Measurements from ENCODE around the gene CGB5. TPM values are rescaled to one million over a fixed set of nuclear protein-coding genes. Genes with fewer than 3 reads are reported as not detected.
"Not testable (repeated sequence)": the region's sequence is repeated elsewhere in the genome, so short reads cannot be mapped to it uniquely, and the experiment has no call there.

Gene CGB5
- total and polyA plus RNA-seq, 9 of the 15 experiments (the other 6 are each of a cell fraction or from before 2014, with no cell fraction given): not detected

DNA sequence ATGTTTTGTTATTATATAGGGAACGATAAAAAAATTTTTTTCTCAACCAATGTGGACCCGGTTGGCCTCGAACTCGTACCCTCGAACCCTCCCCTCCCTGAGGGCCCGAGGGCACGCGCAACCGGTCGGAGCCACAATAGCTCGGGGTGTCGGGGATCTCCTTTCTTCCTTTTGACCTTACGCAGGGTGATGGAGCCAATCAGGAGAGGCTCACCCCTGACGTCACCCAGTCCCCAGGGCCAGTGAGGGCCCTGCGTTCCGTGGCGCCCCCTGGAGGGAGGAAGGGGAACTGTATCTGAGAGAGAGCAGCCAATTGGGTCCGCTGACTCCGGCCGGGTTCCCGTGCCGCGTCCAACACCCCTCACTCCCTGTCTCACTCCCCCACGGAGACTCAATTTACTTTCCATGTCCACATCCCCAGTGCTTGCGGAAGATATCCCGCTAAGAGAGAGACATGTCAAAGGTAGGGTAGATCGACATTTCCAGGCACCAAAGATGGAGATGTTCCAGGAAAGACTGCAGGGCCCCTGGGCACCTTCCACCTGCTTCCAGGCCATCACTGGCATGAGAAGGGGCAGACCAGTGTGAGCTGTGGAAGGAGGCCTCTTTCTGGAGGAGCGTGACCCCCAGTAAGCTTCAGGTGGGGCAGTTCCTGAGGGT is 11.9 kb upstream of the CGB5 start, which contains the start of gene CGB2 (continued):
- TF ChIP-seq, protein P1, sequence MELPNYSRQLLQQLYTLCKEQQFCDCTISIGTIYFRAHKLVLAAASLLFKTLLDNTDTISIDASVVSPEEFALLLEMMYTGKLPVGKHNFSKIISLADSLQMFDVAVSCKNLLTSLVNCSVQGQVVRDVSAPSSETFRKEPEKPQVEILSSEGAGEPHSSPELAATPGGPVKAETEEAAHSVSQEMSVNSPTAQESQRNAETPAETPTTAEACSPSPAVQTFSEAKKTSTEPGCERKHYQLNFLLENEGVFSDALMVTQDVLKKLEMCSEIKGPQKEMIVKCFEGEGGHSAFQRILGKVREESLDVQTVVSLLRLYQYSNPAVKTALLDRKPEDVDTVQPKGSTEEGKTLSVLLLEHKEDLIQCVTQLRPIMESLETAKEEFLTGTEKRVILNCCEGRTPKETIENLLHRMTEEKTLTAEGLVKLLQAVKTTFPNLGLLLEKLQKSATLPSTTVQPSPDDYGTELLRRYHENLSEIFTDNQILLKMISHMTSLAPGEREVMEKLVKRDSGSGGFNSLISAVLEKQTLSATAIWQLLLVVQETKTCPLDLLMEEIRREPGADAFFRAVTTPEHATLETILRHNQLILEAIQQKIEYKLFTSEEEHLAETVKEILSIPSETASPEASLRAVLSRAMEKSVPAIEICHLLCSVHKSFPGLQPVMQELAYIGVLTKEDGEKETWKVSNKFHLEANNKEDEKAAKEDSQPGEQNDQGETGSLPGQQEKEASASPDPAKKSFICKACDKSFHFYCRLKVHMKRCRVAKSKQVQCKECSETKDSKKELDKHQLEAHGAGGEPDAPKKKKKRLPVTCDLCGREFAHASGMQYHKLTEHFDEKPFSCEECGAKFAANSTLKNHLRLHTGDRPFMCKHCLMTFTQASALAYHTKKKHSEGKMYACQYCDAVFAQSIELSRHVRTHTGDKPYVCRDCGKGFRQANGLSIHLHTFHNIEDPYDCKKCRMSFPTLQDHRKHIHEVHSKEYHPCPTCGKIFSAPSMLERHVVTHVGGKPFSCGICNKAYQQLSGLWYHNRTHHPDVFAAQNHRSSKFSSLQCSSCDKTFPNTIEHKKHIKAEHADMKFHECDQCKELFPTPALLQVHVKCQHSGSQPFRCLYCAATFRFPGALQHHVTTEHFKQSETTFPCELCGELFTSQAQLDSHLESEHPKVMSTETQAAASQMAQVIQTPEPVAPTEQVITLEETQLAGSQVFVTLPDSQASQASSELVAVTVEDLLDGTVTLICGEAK (IDR thresholded peaks at IDR 0.05): peak; percentile 81
- TF ChIP-seq, protein P1 (CRISPR knock-in tag; IDR thresholded peaks at IDR 0.05): not testable (repeated sequence)
- peak; percentile 45; the same call in 1 of the 2 replicates for TF ChIP-seq SOX6 (IDR thresholded peaks at IDR 0.05)
- peak; percentile 52 for TF ChIP-seq BHLHE40 (IDR thresholded peaks at IDR 0.05; ENCODE audit: low read length)
- peak; percentile 48 for TF ChIP-seq BDP1 (IDR thresholded peaks at IDR 0.05; ENCODE audit: insufficient read depth, insufficient read length)
- 0 out of 4 replicates have a peak, but pooled peaks of 1 of the 2 experiments have one; percentile 15 for TF ChIP-seq SRF (CRISPR knock-in tag; IDR thresholded peaks at IDR 0.05)
- TF ChIP-seq NR2C2 (CRISPR knock-in tag; IDR thresholded peaks at IDR 0.05): peak; percentile 74
- peak; percentile 83 for TF ChIP-seq NR2C2 (tag; IDR thresholded peaks at IDR 0.05)
- TF ChIP-seq MAX (CRISPR knock-in tag; IDR thresholded peaks at IDR 0.05): peak; percentile 34; the same call in 1 of the 2 replicates
- TF ChIP-seq, protein P2, sequence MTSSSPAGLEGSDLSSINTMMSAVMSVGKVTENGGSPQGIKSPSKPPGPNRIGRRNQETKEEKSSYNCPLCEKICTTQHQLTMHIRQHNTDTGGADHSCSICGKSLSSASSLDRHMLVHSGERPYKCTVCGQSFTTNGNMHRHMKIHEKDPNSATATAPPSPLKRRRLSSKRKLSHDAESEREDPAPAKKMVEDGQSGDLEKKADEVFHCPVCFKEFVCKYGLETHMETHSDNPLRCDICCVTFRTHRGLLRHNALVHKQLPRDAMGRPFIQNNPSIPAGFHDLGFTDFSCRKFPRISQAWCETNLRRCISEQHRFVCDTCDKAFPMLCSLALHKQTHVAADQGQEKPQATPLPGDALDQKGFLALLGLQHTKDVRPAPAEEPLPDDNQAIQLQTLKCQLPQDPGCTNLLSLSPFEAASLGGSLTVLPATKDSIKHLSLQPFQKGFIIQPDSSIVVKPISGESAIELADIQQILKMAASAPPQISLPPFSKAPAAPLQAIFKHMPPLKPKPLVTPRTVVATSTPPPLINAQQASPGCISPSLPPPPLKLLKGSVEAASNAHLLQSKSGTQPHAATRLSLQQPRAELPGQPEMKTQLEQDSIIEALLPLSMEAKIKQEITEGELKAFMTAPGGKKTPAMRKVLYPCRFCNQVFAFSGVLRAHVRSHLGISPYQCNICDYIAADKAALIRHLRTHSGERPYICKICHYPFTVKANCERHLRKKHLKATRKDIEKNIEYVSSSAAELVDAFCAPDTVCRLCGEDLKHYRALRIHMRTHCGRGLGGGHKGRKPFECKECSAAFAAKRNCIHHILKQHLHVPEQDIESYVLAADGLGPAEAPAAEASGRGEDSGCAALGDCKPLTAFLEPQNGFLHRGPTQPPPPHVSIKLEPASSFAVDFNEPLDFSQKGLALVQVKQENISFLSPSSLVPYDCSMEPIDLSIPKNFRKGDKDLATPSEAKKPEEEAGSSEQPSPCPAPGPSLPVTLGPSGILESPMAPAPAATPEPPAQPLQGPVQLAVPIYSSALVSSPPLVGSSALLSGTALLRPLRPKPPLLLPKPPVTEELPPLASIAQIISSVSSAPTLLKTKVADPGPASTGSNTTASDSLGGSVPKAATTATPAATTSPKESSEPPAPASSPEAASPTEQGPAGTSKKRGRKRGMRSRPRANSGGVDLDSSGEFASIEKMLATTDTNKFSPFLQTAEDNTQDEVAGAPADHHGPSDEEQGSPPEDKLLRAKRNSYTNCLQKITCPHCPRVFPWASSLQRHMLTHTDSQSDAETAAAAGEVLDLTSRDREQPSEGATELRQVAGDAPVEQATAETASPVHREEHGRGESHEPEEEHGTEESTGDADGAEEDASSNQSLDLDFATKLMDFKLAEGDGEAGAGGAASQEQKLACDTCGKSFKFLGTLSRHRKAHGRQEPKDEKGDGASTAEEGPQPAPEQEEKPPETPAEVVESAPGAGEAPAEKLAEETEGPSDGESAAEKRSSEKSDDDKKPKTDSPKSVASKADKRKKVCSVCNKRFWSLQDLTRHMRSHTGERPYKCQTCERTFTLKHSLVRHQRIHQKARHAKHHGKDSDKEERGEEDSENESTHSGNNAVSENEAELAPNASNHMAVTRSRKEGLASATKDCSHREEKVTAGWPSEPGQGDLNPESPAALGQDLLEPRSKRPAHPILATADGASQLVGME (CRISPR knock-in tag; IDR thresholded peaks at IDR 0.05): peak; percentile 99
- peak; percentile 96 for TF ChIP-seq TBP (optimal IDR thresholded peaks at IDR 0.05; ENCODE audit: low read depth, low read length)
- TF ChIP-seq MAZ (CRISPR knock-in tag; conservative IDR thresholded peaks at IDR 0.05 in 1 of 2, IDR thresholded peaks at IDR 0.05 in 1 of 2): peak in 1 of 2 experiments; percentile 67; a peak in 2 of 4 replicates

Measured in K562 (cell line).